DND-41 (cell line): Measurements from ENCODE around the gene SP7.

Experiments
- EZH2 ChIP-seq: IDR thresholded peaks from 3 replicates; pipeline ENCODE4 v1.6.1; 2012; ENCODE audit warnings: borderline replicate concordance, low read depth, mild to moderate bottlenecking, moderate library complexity, low read length, inconsistent platforms; ENCODE audit not compliant: severe bottlenecking
- TF ChIP-seq, protein P1 (sequence below): IDR thresholded peaks from 2 replicates; pipeline ENCODE4 v1.5.1; 2012; ENCODE audit warnings: borderline replicate concordance, low read length, moderate library complexity, mild to moderate bottlenecking; ENCODE audit not compliant: poor library complexity, severe bottlenecking; ENCODE audit errors: extremely low read depth

DNA sequence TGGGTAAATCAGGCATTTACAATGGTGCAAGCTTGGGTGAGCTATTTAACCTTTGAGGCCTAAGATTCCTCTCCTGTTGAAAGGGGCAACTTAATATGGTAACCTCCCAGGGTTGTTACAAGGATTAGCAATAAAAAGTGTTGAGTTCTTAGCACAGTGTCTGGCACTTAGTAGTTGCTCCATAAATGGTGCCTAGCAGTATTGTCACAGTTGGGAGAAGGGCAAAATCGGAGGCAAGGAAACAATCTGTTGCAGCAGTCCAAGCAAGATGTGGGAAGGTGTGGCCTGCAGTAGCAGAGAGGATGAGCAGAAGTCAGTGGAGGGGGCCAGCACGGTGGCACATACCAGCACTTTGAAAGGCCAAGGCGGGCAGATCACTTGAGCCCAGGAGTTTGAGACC is 7.3 kb upstream of the SP7 start:
- TF ChIP-seq, protein P1, sequence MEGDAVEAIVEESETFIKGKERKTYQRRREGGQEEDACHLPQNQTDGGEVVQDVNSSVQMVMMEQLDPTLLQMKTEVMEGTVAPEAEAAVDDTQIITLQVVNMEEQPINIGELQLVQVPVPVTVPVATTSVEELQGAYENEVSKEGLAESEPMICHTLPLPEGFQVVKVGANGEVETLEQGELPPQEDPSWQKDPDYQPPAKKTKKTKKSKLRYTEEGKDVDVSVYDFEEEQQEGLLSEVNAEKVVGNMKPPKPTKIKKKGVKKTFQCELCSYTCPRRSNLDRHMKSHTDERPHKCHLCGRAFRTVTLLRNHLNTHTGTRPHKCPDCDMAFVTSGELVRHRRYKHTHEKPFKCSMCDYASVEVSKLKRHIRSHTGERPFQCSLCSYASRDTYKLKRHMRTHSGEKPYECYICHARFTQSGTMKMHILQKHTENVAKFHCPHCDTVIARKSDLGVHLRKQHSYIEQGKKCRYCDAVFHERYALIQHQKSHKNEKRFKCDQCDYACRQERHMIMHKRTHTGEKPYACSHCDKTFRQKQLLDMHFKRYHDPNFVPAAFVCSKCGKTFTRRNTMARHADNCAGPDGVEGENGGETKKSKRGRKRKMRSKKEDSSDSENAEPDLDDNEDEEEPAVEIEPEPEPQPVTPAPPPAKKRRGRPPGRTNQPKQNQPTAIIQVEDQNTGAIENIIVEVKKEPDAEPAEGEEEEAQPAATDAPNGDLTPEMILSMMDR = no peak
- no peak for TF ChIP-seq EZH2
